ENCODE data around the gene MBNL2.

Gene MBNL2

GRCh38 chr13:97381189-97381588 lies 159.1 kb downstream of the MBNL2 start:
- no peak for DNase-seq (ENCODE audit: low read depth in 2 of 2)

- DNase-seq (ENCODE audit: low read depth in 2 of 2) = no peak
Observed at GRCh38 chr13:97382276-97382675, 160.1 kb downstream of the MBNL2 start.

GRCh38 chr13:97384371-97384770 lies 162.2 kb downstream of the MBNL2 start:
- DNase-seq (ENCODE audit: low read depth in 2 of 2) = no peak

- no peak for DNase-seq (ENCODE audit: low read depth in 2 of 2)
Observed at GRCh38 chr13:97385146-97385545, 163.0 kb downstream of the MBNL2 start.

GRCh38 chr13:97385854-97386253 lies 163.7 kb downstream of the MBNL2 start:
- no peak for DNase-seq (ENCODE audit: low read depth in 2 of 2)

GRCh38 chr13:97386801-97387484 lies 164.8 kb downstream of the MBNL2 start:
- DNase-seq (ENCODE audit: low read depth in 2 of 2) = no peak

- no peak for DNase-seq (ENCODE audit: low read depth in 2 of 2)
Observed at GRCh38 chr13:97387485-97387839, 165.3 kb downstream of the MBNL2 start.

GRCh38 chr13:97387890-97388289 lies 165.8 kb downstream of the MBNL2 start:
- DNase-seq (ENCODE audit: low read depth in 2 of 2) = no peak

- DNase-seq (ENCODE audit: low read depth in 2 of 2) = no peak
Observed at GRCh38 chr13:97388373-97388772, 166.2 kb downstream of the MBNL2 start.

- DNase-seq (ENCODE audit: low read depth in 2 of 2) = no peak
Observed at GRCh38 chr13:97390941-97391600, 168.9 kb downstream of the MBNL2 start.

- DNase-seq (ENCODE audit: low read depth in 2 of 2) = no peak
Observed at GRCh38 chr13:97392020-97392419, 169.9 kb downstream of the MBNL2 start.

- no peak for DNase-seq (ENCODE audit: low read depth in 2 of 2)
Observed at GRCh38 chr13:97394542-97394941, 172.4 kb downstream of the MBNL2 start.

- DNase-seq (ENCODE audit: low read depth in 2 of 2) = no peak
Observed at GRCh38 chr13:97395447-97396136, 173.5 kb downstream of the MBNL2 start.

- no peak for DNase-seq (ENCODE audit: low read depth in 2 of 2)
Observed at GRCh38 chr13:97397267-97397666, 175.1 kb downstream of the MBNL2 start.

- no peak for DNase-seq (ENCODE audit: low read depth in 2 of 2)
Observed at GRCh38 chr13:97401421-97401820, 179.3 kb downstream of the MBNL2 start.

GRCh38 chr13:97403893-97404750 lies 182.0 kb downstream of the MBNL2 start:
- DNase-seq (ENCODE audit: low read depth in 2 of 2) = no peak

- DNase-seq (ENCODE audit: low read depth in 2 of 2) = no peak
Observed at GRCh38 chr13:97407540-97407939, 185.4 kb downstream of the MBNL2 start.

GRCh38 chr13:97408938-97409337 lies 186.8 kb downstream of the MBNL2 start:
- DNase-seq (ENCODE audit: low read depth in 2 of 2) = no peak

GRCh38 chr13:97411984-97412383 lies 189.9 kb downstream of the MBNL2 start:
- DNase-seq (ENCODE audit: low read depth in 2 of 2) = no peak

GRCh38 chr13:97413694-97414093 lies 191.6 kb downstream of the MBNL2 start:
- DNase-seq (ENCODE audit: low read depth in 2 of 2) = no peak

GRCh38 chr13:97414392-97414791 lies 192.3 kb downstream of the MBNL2 start:
- DNase-seq (ENCODE audit: low read depth in 2 of 2) = no peak

GRCh38 chr13:97417698-97418097 lies 195.6 kb downstream of the MBNL2 start:
- DNase-seq (ENCODE audit: low read depth in 2 of 2) = no peak
